ENCODE data around the gene FER. TPM values are rescaled to one million over a fixed set of nuclear protein-coding genes. Genes with fewer than 3 reads are reported as not detected.
"Not testable (repeated sequence)": the region's sequence is repeated elsewhere in the genome, so short reads cannot be mapped to it uniquely, and the experiment has no call there.

FER gene
- total and polyA plus RNA-seq, 10 donors: 0.96 to 38.8 (median 21.2) TPM

- intact Hi-C loops (cut with DNase I; ENCODE audit: low total_unique reads): no loop called here
- Histone ChIP-seq H3K27me3 (replicated peaks in 1 of 7) (no peaks in the 10 kb centered on the region), H3K36me3 (peaks cover 0 to 20% (median 0%) of the 10 kb centered on the region in 6 donors), H3K4me1 (no peaks in the 10 kb centered on the region), H3K27ac (no peak overlapping the region), H3K9me3 (no peaks in the 10 kb centered on the region), H3K4me3 (no peak overlapping the region)
- TF ChIP-seq CTCF (IDR thresholded peaks at IDR 0.05 in 8 of 11, conservative IDR thresholded peaks at IDR 0.05 in 3 of 11) (no peak), POLR2A (IDR thresholded peaks at IDR 0.05) (no peak), POLR2AphosphoS5 (IDR thresholded peaks at IDR 0.05) (no peak)
- DNase-seq: no peak
These were observed 150.6 kb downstream of the FER start for GRCh38 chr5:108898257-108898656.

DNA sequence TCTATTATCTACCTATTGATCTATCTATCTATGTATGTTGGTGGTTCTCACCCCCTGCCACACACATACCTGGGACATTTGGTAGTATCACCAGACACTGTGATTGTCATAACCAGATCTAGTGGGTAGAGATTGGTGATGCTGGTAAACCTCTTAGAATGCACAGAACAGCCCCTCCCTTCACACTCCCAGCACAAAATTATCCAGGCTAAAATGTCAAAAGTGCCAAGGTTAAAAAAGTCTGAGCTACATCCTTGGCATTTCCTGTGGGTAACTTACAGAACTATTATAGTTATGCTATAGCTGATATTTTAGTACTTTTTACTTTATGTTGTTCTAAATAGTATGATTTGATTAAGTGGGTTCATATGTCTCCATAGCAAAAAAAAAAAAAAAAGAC, 151.0 kb downstream of the FER start:
- no peaks in the 10 kb centered on the region for H3K9me3 ChIP-seq
- intact Hi-C loops (cut with DNase I; ENCODE audit: low total_unique reads): no loop called here
- no peak overlapping the region for H3K4me3 ChIP-seq
- no peak overlapping the region for H3K27ac ChIP-seq
- TF ChIP-seq POLR2AphosphoS5 (IDR thresholded peaks at IDR 0.05) (no peak), POLR2A (IDR thresholded peaks at IDR 0.05) (no peak), CTCF (IDR thresholded peaks at IDR 0.05 in 8 of 11, conservative IDR thresholded peaks at IDR 0.05 in 3 of 11) (no peak)
- DNase-seq: no peak
- peaks cover 0 to 15% (median 0%) of the 10 kb centered on the region in 6 donors for H3K36me3 ChIP-seq
- H3K4me1 ChIP-seq: no peaks in the 10 kb centered on the region
- no peaks in the 10 kb centered on the region for H3K27me3 ChIP-seq (replicated peaks in 1 of 7)

GRCh38 chr5:108899244-108899643, 151.5 kb downstream of the FER start:
- H3K36me3 ChIP-seq; H3K9me3 ChIP-seq; H3K27me3 ChIP-seq (replicated peaks in 1 of 7); H3K4me1 ChIP-seq; H3K4me3 ChIP-seq; H3K27ac ChIP-seq; intact Hi-C loops (cut with DNase I; ENCODE audit: low total_unique reads); DNase-seq: not testable (repeated sequence)
- WGBS, 5 donors: 88 to 99% (median 92%) methylated on average over 6 of the region's 6 CpGs

DNA sequence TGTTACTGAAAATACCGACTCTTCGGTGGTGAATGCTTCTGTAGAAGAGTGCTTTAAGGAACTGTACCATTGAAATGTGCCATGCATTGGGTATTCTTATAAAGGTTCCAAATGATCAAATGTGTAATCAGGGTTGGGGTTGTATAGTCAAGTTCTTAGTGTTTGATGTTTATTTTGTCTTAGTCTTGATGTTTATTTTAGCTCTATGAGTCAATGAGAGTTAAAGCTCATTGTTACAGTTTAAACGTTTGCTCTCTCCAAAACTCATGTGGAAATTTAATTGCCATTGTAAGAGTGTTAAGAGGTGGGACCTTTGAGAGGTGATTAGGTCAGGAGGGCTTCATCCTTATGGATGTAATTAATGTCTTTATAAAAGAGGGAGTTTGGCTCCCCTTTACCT, 153.0 kb downstream of the FER start:
- TF ChIP-seq POLR2AphosphoS5 (IDR thresholded peaks at IDR 0.05) (no peak), POLR2A (IDR thresholded peaks at IDR 0.05) (no peak), CTCF (IDR thresholded peaks at IDR 0.05 in 8 of 11, conservative IDR thresholded peaks at IDR 0.05 in 3 of 11) (no peak)
- intact Hi-C loops (cut with DNase I; ENCODE audit: low total_unique reads): no loop called here
- no peak overlapping the region for H3K4me3 ChIP-seq
- H3K4me1 ChIP-seq: no peaks in the 10 kb centered on the region
- peaks cover 0 to 6% (median 0%) of the 10 kb centered on the region in 6 donors for H3K36me3 ChIP-seq
- no peaks in the 10 kb centered on the region for H3K9me3 ChIP-seq
- no peaks in the 10 kb centered on the region for H3K27me3 ChIP-seq (replicated peaks in 1 of 7)
- no peak for DNase-seq
- H3K27ac ChIP-seq: no peak overlapping the region
- 95 to 98% (median 96%) methylated on average over 3 of the region's 3 CpGs for WGBS, 5 donors

DNA sequence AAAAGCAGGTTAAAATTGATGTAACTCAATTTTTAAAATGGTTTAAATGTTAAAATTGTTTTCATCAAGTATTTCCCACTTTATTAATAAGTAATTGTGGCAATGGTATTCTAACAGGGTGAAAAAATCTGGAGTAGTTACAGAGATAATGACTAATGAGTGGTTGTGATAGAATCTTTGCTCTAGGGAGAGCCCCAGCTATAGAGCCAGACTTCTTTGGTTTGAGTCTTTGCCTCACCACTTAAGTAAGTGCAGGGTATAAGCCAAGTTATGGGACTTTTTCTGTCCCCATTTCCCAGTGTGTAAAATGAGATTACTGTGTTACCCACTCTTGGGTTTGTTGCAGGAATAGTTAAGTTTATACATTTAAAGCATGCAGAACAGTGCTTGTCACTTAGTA, 158.1 kb downstream of the FER start:
- H3K4me1 ChIP-seq: no peaks in the 10 kb centered on the region
- DNase-seq: no peak
- TF ChIP-seq CTCF (IDR thresholded peaks at IDR 0.05 in 8 of 11, conservative IDR thresholded peaks at IDR 0.05 in 3 of 11) (no peak), POLR2AphosphoS5 (IDR thresholded peaks at IDR 0.05) (no peak), POLR2A (IDR thresholded peaks at IDR 0.05) (no peak)
- H3K27ac ChIP-seq: no peak overlapping the region
- no peak overlapping the region for H3K4me3 ChIP-seq
- no peaks in the 10 kb centered on the region for H3K27me3 ChIP-seq (replicated peaks in 1 of 7)
- no peaks in the 10 kb centered on the region for H3K36me3 ChIP-seq
- intact Hi-C loops (cut with DNase I; ENCODE audit: low total_unique reads): no loop called here
- peaks cover 0 to 6% (median 0%) of the 10 kb centered on the region in 8 donors for H3K9me3 ChIP-seq
